ENCODE results near the gene CTAGE6.
"Not testable (repeated sequence)": the region's sequence is repeated elsewhere in the genome, so short reads cannot be mapped to it uniquely, and the experiment has no call there.

The CTAGE6 gene

DNA sequence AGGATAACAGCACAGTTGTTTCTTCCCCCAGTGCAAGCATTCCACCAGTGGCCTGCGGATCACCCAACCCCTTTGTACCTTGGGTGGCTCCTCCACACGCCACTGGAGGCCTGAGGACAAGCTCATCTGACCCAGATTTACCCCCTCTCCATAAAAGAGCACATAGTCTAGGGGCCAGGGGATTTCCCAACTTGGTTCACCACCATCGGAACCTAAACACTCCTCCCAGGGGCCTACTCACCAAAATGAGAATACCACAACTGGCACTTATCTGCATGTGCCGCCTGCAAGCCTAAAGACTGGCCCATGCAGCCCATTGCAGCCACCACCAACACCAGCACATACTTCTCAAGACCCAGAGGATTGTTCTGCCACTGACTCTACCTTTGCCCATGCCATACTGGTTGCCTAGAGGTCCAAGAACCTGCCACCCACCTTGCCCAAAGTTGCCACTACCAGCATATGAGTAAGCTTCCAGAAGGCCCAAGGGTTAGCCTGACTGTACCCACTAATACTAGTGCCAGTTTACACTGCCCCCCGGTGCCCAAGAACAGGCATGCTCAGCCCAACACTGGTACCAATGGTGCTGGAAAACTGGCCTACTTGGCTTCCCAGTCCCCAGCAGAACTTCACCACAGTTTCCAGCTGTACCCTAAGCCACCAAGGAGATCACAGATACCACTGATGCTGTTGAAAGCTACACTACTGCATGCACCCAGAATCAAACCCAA, 15.4 kb upstream of the CTAGE6 start:
- H3K27ac ChIP-seq (ENCODE audit: low read length); H3K9me3 ChIP-seq (ENCODE audit: insufficient read depth, low read length, severe bottlenecking); ATAC-seq (ENCODE audit: insufficient read depth, low read depth); H3K36me3 ChIP-seq (ENCODE audit: insufficient read depth, low read length); H3K4me3 ChIP-seq (ENCODE audit: low read depth in 1 of 2, low read length in 2 of 2); H4K20me1 ChIP-seq (ENCODE audit: insufficient read depth, low read length); DNase-seq; H3K9ac ChIP-seq (ENCODE audit: low read depth, low read length); H3K4me1 ChIP-seq (ENCODE audit: insufficient read depth, low read length); H3K27me3 ChIP-seq (ENCODE audit: insufficient read depth, low read length, poor library complexity); H3K4me2 ChIP-seq (ENCODE audit: insufficient read depth, low read length); H3K79me2 ChIP-seq (ENCODE audit: insufficient read depth, low read length); H2AFZ ChIP-seq (ENCODE audit: low read depth, low read length): not testable (repeated sequence)

DNA sequence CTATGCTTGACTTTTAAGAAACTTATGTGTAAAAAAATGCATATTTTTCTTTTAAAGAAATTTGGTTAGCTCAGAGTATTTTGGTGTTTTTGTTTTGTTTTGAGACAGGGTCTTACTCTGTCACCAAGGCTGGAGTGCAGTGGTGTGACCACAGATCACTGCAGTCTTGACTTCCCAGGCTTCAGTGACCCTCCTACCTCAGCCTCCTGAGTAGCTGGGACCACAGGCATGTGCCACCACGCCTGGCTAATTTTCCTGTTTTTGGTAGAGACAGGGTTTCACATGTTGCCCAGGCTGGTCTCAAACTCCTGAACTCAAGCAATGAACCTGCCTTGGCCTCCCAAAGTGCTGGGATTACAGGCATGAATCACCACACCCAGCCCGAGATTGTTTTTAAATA, 10.0 kb upstream of the CTAGE6 start:
- H3K4me2 ChIP-seq (ENCODE audit: insufficient read depth, low read length); ATAC-seq (ENCODE audit: insufficient read depth, low read depth); H3K9ac ChIP-seq (ENCODE audit: low read depth, low read length); H3K36me3 ChIP-seq (ENCODE audit: insufficient read depth, low read length); H3K27me3 ChIP-seq (ENCODE audit: insufficient read depth, low read length, poor library complexity); H3K79me2 ChIP-seq (ENCODE audit: insufficient read depth, low read length); H2AFZ ChIP-seq (ENCODE audit: low read depth, low read length); H3K27ac ChIP-seq (ENCODE audit: low read length); H3K4me1 ChIP-seq (ENCODE audit: insufficient read depth, low read length); H4K20me1 ChIP-seq (ENCODE audit: insufficient read depth, low read length); DNase-seq; H3K9me3 ChIP-seq (ENCODE audit: insufficient read depth, low read length, severe bottlenecking); H3K4me3 ChIP-seq (ENCODE audit: low read depth in 1 of 2, low read length in 2 of 2): not testable (repeated sequence)

DNA sequence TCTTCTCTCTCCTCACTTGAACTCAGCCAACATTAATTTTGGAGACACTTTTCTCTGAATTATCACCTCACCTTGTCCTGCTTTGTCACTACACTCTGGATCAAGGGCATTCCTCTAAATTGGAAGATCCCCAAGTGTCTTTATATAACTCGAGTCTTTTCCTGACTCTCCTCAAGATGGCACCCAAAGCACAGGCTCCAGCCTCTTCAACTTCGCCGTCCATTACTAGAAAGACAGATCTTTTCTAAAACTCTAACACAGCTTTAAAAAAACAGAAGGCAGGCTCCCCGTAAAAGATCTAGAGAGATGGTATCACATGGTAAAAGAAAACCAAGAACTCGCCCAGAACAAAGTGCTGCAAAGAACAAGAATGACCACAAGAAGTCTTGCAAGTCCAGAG, 8.2 kb upstream of the CTAGE6 start:
- not testable (repeated sequence) for H3K9ac ChIP-seq (ENCODE audit: low read depth, low read length); H3K4me2 ChIP-seq (ENCODE audit: insufficient read depth, low read length); H4K20me1 ChIP-seq (ENCODE audit: insufficient read depth, low read length); DNase-seq; H3K4me3 ChIP-seq (ENCODE audit: low read depth in 1 of 2, low read length in 2 of 2); H3K36me3 ChIP-seq (ENCODE audit: insufficient read depth, low read length); H3K9me3 ChIP-seq (ENCODE audit: insufficient read depth, low read length, severe bottlenecking); H2AFZ ChIP-seq (ENCODE audit: low read depth, low read length); H3K79me2 ChIP-seq (ENCODE audit: insufficient read depth, low read length); H3K27me3 ChIP-seq (ENCODE audit: insufficient read depth, low read length, poor library complexity); H3K27ac ChIP-seq (ENCODE audit: low read length); H3K4me1 ChIP-seq (ENCODE audit: insufficient read depth, low read length)
- peak; percentile 49; the same call in 1 of the 3 replicates for ATAC-seq (ENCODE audit: insufficient read depth, low read depth)

- H3K9me3 ChIP-seq (ENCODE audit: insufficient read depth, low read length, severe bottlenecking); H3K4me3 ChIP-seq (ENCODE audit: low read depth in 1 of 2, low read length in 2 of 2); H3K4me2 ChIP-seq (ENCODE audit: insufficient read depth, low read length); H3K79me2 ChIP-seq (ENCODE audit: insufficient read depth, low read length); H3K4me1 ChIP-seq (ENCODE audit: insufficient read depth, low read length); H3K36me3 ChIP-seq (ENCODE audit: insufficient read depth, low read length); H3K9ac ChIP-seq (ENCODE audit: low read depth, low read length); ATAC-seq (ENCODE audit: insufficient read depth, low read depth); H2AFZ ChIP-seq (ENCODE audit: low read depth, low read length); H3K27me3 ChIP-seq (ENCODE audit: insufficient read depth, low read length, poor library complexity); DNase-seq; H4K20me1 ChIP-seq (ENCODE audit: insufficient read depth, low read length); H3K27ac ChIP-seq (ENCODE audit: low read length): not testable (repeated sequence)
These were observed 5.6 kb upstream of the CTAGE6 start for GRCh38 chr7:143763065-143763464.

- not testable (repeated sequence) for H3K79me2 ChIP-seq (ENCODE audit: insufficient read depth, low read length); H4K20me1 ChIP-seq (ENCODE audit: insufficient read depth, low read length); ATAC-seq (ENCODE audit: insufficient read depth, low read depth); DNase-seq; H3K9ac ChIP-seq (ENCODE audit: low read depth, low read length); H3K36me3 ChIP-seq (ENCODE audit: insufficient read depth, low read length); H3K9me3 ChIP-seq (ENCODE audit: insufficient read depth, low read length, severe bottlenecking); H3K27ac ChIP-seq (ENCODE audit: low read length); H3K4me3 ChIP-seq (ENCODE audit: low read depth in 1 of 2, low read length in 2 of 2); H2AFZ ChIP-seq (ENCODE audit: low read depth, low read length); H3K4me2 ChIP-seq (ENCODE audit: insufficient read depth, low read length); H3K27me3 ChIP-seq (ENCODE audit: insufficient read depth, low read length, poor library complexity); H3K4me1 ChIP-seq (ENCODE audit: insufficient read depth, low read length)
These were observed 12.2 kb downstream of the CTAGE6 start for GRCh38 chr7:143745340-143745739.

GRCh38 chr7:143737037-143737819, 20.3 kb downstream of the CTAGE6 start:
- peak; percentile 89 for TF ChIP-seq CTCF (IDR thresholded peaks at IDR 0.05; ENCODE audit: borderline replicate concordance, extremely low read depth, low read length, poor library complexity, severe bottlenecking)
- not testable (repeated sequence) for H3K36me3 ChIP-seq (ENCODE audit: insufficient read depth, low read length); DNase-seq; H3K27ac ChIP-seq (ENCODE audit: low read length); H3K4me1 ChIP-seq (ENCODE audit: insufficient read depth, low read length); H3K9me3 ChIP-seq (ENCODE audit: insufficient read depth, low read length, severe bottlenecking); H3K4me3 ChIP-seq (ENCODE audit: low read depth in 1 of 2, low read length in 2 of 2); H3K4me2 ChIP-seq (ENCODE audit: insufficient read depth, low read length); H2AFZ ChIP-seq (ENCODE audit: low read depth, low read length); H3K9ac ChIP-seq (ENCODE audit: low read depth, low read length); H3K79me2 ChIP-seq (ENCODE audit: insufficient read depth, low read length); H4K20me1 ChIP-seq (ENCODE audit: insufficient read depth, low read length); H3K27me3 ChIP-seq (ENCODE audit: insufficient read depth, low read length, poor library complexity)
- peak; percentile 96 for ATAC-seq (ENCODE audit: insufficient read depth, low read depth)
